Right cardiac atrium (tissue), 5 donors: ENCODE measurements around the gene NUTM1. TPM values are rescaled to one million over a fixed set of nuclear protein-coding genes. Genes with fewer than 3 reads are reported as not detected.
"Not testable (repeated sequence)": the region's sequence is repeated elsewhere in the genome, so short reads cannot be mapped to it uniquely, and the experiment has no call there.

Experiments used
- ATAC-seq, 2 donors: fragments of 200-7000 bp; cut with Tn5 transposase; one replicate each; pipeline versions ENCODE4 v1.8.0 to v1.9.1; 2020; ENCODE audit warnings: moderate library complexity in 2 of 2, mild to moderate bottlenecking in 1 of 2
- DNase-seq, 3 donors: peaks; one replicate each; pipeline ENCODE4 v3.0.0-alpha.2; 2020
- H3K27ac ChIP-seq: one replicate; pipeline ENCODE4 v1.5.1; 2013; ENCODE audit warnings: mild to moderate bottlenecking, low read length, control low read depth, moderate library complexity
- H3K27me3 ChIP-seq: one replicate; pipeline ENCODE4 v1.6.1; 2013; ENCODE audit not compliant: control insufficient read depth, insufficient read depth
- H3K4me1 ChIP-seq: one replicate; pipeline ENCODE4 v1.6.1; 2013; ENCODE audit warnings: low read length; ENCODE audit not compliant: control insufficient read depth, insufficient read depth
- H3K4me3 ChIP-seq: one replicate; pipeline ENCODE4 v1.5.1; 2013; ENCODE audit warnings: low read length, control low read depth
- H3K9me3 ChIP-seq: one replicate; pipeline ENCODE4 v1.6.1; 2013; ENCODE audit warnings: low read length; ENCODE audit not compliant: control insufficient read depth
- WGBS: extraction: QIAGEN DNeasy Blood & Tissue Kit; methylation state at CpG from one replicate; pipeline ENCODE4 v1.1.7; 2013; 5-methylcytosine and 5-hydroxymethylcytosine counted together
- intact Hi-C, 4 donors: fragments of 100-400 bp; cut with DNase I; formaldehyde crosslinking; loops; one replicate each; pipeline versions ENCODE4 v1.11.0 to v1.14.0; 2022 to 2023
- polyA plus RNA-seq: library from polyadenylated mRNA; stranded (reverse); fragments of 200-250 nt; gene quantifications from one replicate; pipeline ENCODE4 v1.2.3, GENCODE V29; 2013
- total RNA-seq, 4 donors: library from RNA; stranded (reverse); fragmentation: NEBNext Ultra II Directional; extraction: Animal tissue kit (Norgen Biotek cat#: 25700); gene quantifications; one replicate each; pipeline ENCODE4 v1.2.1, GENCODE V29; 2021
- donor health status: healthy with polysubstance abuse.
- donor health status: DM: no; HTN: yes; CAD: no.
- donor health status: DM: no; HTN: no; CAD: no.
- donor health status: DM: no; HTN: yes; CAD: no; lungs with severe emphysema.
- donor health status: DM: yes; HTN: yes; CAD: no.

NUTM1 gene
- total and polyA plus RNA-seq, 5 donors: not detected

- intact Hi-C loops: no loop called here
These were observed 4.8 kb upstream of the NUTM1 start for GRCh38 chr15:34338347-34338746.

DNA sequence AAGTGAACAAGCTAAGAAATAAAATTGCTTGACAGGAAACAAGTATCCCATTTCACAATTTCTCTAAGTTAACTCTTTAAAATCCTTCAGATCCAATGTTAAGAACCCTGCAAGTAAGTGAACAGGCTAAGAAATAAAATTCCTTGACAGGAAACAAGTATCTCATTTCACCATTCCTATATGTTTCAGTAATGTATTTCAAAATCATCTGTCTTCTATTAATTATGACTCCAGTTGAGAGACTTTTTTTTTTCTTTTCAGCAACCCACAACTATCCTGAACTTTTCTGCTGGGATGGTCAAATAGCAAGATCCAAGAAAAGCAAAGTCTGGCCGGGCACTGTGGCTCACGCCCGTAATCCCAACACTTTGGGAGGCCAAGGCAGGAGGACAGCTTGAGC lies 3.2 kb upstream of the NUTM1 start:
- Histone ChIP-seq H3K27me3 (no peaks in the 10 kb centered on the region), H3K27ac (no peak overlapping the region), H3K4me3 (no peak overlapping the region), H3K9me3 (no peaks in the 10 kb centered on the region), H3K4me1 (peaks cover 6% of the 10 kb centered on the region)
- ATAC-seq: no peak
- DNase-seq: no peak
- WGBS: 89% methylated on average over 3 of the region's 3 CpGs
- intact Hi-C loops: no loop called here

More at GRCh38 chr15:34338347-34338746, 4.8 kb upstream of the NUTM1 start:
- no peaks in the 10 kb centered on the region for H3K9me3 ChIP-seq
- H3K4me3 ChIP-seq: peak overlapping the region; percentile 79
- WGBS: 77% methylated on average over 16 of the region's 16 CpGs
- no peak for ATAC-seq
- no peaks in the 10 kb centered on the region for H3K27me3 ChIP-seq
- no peak overlapping the region for H3K27ac ChIP-seq
- peak in 1 of 3 donors; percentile 42 for DNase-seq
- H3K4me1 ChIP-seq: peaks cover 6% of the 10 kb centered on the region

DNA sequence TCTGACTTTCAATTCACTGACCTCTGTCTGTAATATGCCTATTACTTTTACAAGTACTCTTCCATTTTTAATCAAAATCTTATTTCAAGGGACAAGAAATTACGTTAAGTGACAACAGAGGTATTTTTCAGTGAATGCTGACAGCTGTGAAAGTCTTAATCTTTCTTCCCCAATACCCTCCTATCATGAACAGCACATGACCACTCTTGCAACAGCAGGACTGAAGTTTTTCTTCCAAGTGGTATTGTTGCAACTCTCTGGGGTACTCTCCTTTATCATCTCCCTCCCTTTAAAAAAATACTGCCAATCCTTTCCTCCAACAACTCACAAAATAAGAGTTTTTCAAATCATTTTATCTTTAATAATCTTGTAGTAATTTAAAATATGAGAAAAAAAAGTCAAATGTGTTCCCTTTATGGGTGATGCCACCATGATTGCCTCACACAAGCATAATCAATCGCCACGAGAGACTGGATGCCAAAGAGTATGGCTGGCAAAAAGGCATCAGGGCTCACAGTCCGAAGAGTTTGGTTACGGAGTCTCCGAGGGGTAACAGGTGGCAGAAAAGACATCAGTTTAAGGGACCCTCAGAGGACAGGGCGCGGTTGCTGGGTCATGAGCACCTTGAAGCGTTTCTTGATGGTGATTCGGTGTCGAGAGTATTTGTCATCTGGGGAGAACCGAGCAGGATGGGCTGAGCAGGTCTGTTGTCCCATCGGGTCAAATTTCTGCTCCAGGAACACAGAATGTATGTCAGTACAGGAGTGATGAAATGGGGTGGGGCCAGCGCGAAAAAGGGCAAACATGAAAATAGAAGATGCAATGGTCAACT lies 1.5 kb upstream of the NUTM1 start:
- Histone ChIP-seq H3K4me1 (peaks cover 3% of the 10 kb centered on the region), H3K9me3 (no peaks in the 10 kb centered on the region), H3K27ac (no peak overlapping the region), H3K27me3 (no peaks in the 10 kb centered on the region), H3K4me3 (peak overlapping the region; percentile 85)
- ATAC-seq (no peak), DNase-seq (no peak)
- intact Hi-C loops: no loop called here
- 94% methylated on average over 15 of the region's 15 CpGs for WGBS

GRCh38 chr15:34342213-34342736 lies 840 bp upstream of the NUTM1 start:
- H3K27me3 ChIP-seq, H3K9me3 ChIP-seq, ATAC-seq, H3K4me1 ChIP-seq, DNase-seq, intact Hi-C loops: not testable (repeated sequence)
- peak overlapping the region; percentile 97 for H3K27ac ChIP-seq
- 41% methylated on average over 26 of the region's 26 CpGs for WGBS
- H3K4me3 ChIP-seq: peak overlapping the region; percentile 85

GRCh38 chr15:34347951-34348638 lies 5.0 kb downstream of the NUTM1 start:
- no peaks in the 10 kb centered on the region for H3K27me3 ChIP-seq
- H3K4me3 ChIP-seq: no peak overlapping the region
- no peaks in the 10 kb centered on the region for H3K4me1 ChIP-seq
- DNase-seq (no peak), ATAC-seq (peak in 1 of 2 donors; percentile 39)
- H3K9me3 ChIP-seq: no peaks in the 10 kb centered on the region
- no peak overlapping the region for H3K27ac ChIP-seq
- 77% methylated on average over 13 of the region's 13 CpGs for WGBS
- intact Hi-C loops: no loop called here

GRCh38 chr15:34348735-34349300 lies 5.7 kb downstream of the NUTM1 start:
- Histone ChIP-seq H3K4me3 (no peak overlapping the region), H3K4me1 (no peaks in the 10 kb centered on the region), H3K27me3 (no peaks in the 10 kb centered on the region), H3K27ac (no peak overlapping the region), H3K9me3 (no peaks in the 10 kb centered on the region)
- intact Hi-C loops: no loop called here
- DNase-seq (no peak), ATAC-seq (no peak)
- WGBS: 39% methylated on average over 1 of the region's 1 CpG

GRCh38 chr15:34349769-34350168 lies 6.7 kb downstream of the NUTM1 start:
- Histone ChIP-seq H3K27me3 (no peaks in the 10 kb centered on the region), H3K9me3 (no peaks in the 10 kb centered on the region), H3K4me1 (no peaks in the 10 kb centered on the region), H3K27ac (no peak overlapping the region), H3K4me3 (no peak overlapping the region)
- WGBS: 87% methylated on average over 4 of the region's 4 CpGs
- no peak for ATAC-seq
- intact Hi-C loops: loop anchor here in 1 of 4 donors (10.0 kb wide), 1 partner anchor 235 kb away; the partner anchor contains the start of gene GOLGA8B
- DNase-seq: no peak

DNA sequence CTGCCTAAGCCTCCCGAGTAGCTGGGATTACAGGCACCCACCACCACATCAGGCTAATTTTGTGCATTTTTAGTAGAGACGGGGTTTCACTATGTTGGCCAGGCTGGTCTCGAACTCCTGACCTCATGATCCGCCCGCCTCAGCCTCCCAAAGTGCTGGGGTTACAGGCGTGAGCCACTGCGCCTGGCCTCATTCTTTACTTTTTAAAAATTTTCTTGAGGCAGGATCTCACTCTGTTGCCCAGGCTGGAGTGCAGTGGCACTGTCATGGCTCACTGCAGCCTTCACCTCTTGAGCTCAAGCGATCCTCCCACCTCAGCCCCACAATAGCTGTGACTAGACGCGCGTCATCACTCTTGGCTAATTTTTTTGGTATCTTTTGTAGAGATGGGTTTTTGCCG lies 9.9 kb downstream of the NUTM1 start:
- 97% methylated on average over 12 of the region's 12 CpGs for WGBS
- intact Hi-C loops: loop anchor here in 1 of 4 donors (10.0 kb wide), 1 partner anchor 232 kb away; the partner anchor contains the start of gene GOLGA8B
- not testable (repeated sequence) for DNase-seq, H3K9me3 ChIP-seq, H3K27ac ChIP-seq, H3K4me1 ChIP-seq, ATAC-seq, H3K27me3 ChIP-seq, H3K4me3 ChIP-seq

GRCh38 chr15:34353627-34354026 lies 10.5 kb downstream of the NUTM1 start:
- Histone ChIP-seq H3K9me3 (no peaks in the 10 kb centered on the region), H3K27me3 (no peaks in the 10 kb centered on the region), H3K27ac (no peak overlapping the region), H3K4me3 (no peak overlapping the region), H3K4me1 (no peaks in the 10 kb centered on the region)
- intact Hi-C loops: loop anchor here in 1 of 4 donors (10.0 kb wide), 1 partner anchor 231 kb away; the partner anchor contains the start of gene GOLGA8B
- DNase-seq (no peak), ATAC-seq (no peak)
- 66% methylated on average over 2 of the region's 2 CpGs for WGBS

GRCh38 chr15:34354286-34354685 lies 11.2 kb downstream of the NUTM1 start:
- Histone ChIP-seq H3K27me3 (no peaks in the 10 kb centered on the region), H3K9me3 (no peaks in the 10 kb centered on the region), H3K4me3 (no peak overlapping the region), H3K4me1 (no peaks in the 10 kb centered on the region), H3K27ac (no peak overlapping the region)
- intact Hi-C loops: loop anchor here in 1 of 4 donors (10.0 kb wide), 1 partner anchor 231 kb away; the partner anchor contains the start of gene GOLGA8B
- 94% methylated on average over 7 of the region's 7 CpGs for WGBS
- no peak for DNase-seq
- ATAC-seq: no peak
